ENCODE measurements around the gene ABLIM3. TPM values are rescaled to one million over a fixed set of nuclear protein-coding genes. Genes with fewer than 3 reads are reported as not detected.

ABLIM3 gene
- total and polyA plus RNA-seq, 10 of the 15 experiments (the other 5 are each of a cell fraction or from before 2014, with no cell fraction given): 0.03 TPM; not detected in 9

GRCh38 chr5:149181732-149182131 lies 40.4 kb downstream of the ABLIM3 start (continued):
- TF ChIP-seq PRDM15 (CRISPR knock-in tag; IDR thresholded peaks at IDR 0.05) (no peak), ZNF24 (IDR thresholded peaks at IDR 0.05) (no peak), ZNF622 (IDR thresholded peaks at IDR 0.05) (no peak), RELB (IDR thresholded peaks at IDR 0.05; ENCODE audit: low read depth) (no peak), DPF2 (IDR thresholded peaks at IDR 0.05) (no peak)
- TF ChIP-seq, protein P1, sequence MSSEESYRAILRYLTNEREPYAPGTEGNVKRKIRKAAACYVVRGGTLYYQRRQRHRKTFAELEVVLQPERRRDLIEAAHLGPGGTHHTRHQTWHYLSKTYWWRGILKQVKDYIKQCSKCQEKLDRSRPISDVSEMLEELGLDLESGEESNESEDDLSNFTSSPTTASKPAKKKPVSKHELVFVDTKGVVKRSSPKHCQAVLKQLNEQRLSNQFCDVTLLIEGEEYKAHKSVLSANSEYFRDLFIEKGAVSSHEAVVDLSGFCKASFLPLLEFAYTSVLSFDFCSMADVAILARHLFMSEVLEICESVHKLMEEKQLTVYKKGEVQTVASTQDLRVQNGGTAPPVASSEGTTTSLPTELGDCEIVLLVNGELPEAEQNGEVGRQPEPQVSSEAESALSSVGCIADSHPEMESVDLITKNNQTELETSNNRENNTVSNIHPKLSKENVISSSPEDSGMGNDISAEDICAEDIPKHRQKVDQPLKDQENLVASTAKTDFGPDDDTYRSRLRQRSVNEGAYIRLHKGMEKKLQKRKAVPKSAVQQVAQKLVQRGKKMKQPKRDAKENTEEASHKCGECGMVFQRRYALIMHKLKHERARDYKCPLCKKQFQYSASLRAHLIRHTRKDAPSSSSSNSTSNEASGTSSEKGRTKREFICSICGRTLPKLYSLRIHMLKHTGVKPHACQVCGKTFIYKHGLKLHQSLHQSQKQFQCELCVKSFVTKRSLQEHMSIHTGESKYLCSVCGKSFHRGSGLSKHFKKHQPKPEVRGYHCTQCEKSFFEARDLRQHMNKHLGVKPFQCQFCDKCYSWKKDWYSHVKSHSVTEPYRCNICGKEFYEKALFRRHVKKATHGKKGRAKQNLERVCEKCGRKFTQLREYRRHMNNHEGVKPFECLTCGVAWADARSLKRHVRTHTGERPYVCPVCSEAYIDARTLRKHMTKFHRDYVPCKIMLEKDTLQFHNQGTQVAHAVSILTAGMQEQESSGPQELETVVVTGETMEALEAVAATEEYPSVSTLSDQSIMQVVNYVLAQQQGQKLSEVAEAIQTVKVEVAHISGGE (CRISPR knock-in tag; IDR thresholded peaks at IDR 0.05): no peak
